LNCAP (cell line): Measurements from ENCODE around the gene SHH.

Experiments used
- CTCF ChIP-seq: fragments of 450-650 bp; IDR thresholded peaks from 2 replicates; pipeline ENCODE4 v1.5.1; 2017; ENCODE audit warnings: mild to moderate bottlenecking

SHH gene

DNA sequence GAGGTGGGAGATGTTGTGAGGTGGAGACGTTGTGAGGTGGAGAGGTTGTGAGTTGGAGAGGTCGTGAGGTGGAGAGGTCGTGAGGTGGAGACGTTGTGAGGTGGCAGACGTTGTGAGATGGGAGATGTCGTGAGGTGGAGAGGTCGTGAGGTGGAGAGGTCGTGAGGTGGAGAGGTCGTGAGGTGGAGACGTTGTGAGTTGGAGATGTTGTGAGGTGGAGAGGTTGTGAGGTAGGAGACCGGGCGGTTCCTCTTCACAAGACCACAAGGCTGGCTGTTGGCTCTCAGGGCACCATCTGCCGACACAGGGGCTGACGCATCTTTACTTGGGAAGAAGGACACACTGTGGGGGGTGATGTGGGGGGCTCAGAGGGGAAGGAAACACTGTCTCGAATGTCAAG, 34.7 kb upstream of the SHH start:
- TF ChIP-seq CTCF = no peak

DNA sequence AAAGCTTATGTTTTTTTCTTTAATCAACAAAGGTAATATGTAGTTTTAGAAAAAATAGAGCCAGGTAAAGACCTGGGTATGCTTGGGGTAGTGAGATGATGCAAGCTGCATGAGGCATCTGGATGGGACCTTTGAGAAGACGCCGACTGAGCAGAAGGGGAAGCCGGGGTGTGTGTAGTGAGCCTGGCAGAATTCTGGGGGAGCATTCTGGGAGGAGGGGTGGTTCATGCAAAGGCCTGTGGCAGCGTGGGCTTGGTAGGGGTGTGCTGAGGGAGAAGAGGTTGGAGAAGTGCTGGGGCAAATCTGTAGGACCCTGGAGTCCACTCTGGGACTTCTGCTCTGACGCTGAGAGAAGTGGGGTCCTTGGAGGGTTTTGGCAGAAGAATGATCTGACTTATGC, 33.9 kb upstream of the SHH start:
- TF ChIP-seq CTCF = no peak

GRCh38 chr7:155845226-155845625, 33.0 kb upstream of the SHH start:
- TF ChIP-seq CTCF = no peak

DNA sequence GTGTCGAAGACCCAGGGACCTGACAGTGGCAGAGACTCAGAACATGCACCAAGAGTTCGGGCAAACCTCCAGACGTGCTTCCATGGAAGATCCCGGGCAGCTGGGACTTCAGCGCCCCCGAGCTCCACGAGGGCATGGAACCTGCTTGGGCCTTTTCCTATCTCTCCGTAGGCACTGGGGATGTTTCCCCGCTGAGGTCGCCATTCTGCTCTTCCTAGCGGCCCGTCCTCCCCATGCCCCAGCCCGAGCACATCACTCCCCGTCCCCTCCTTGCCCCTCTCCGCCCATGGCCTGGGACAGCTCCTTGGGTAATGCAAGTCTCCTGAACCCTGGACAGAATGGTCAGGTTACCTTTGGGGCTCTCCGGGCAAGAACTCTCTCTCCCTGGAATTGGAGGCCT, 32.3 kb upstream of the SHH start:
- TF ChIP-seq CTCF = no peak

DNA sequence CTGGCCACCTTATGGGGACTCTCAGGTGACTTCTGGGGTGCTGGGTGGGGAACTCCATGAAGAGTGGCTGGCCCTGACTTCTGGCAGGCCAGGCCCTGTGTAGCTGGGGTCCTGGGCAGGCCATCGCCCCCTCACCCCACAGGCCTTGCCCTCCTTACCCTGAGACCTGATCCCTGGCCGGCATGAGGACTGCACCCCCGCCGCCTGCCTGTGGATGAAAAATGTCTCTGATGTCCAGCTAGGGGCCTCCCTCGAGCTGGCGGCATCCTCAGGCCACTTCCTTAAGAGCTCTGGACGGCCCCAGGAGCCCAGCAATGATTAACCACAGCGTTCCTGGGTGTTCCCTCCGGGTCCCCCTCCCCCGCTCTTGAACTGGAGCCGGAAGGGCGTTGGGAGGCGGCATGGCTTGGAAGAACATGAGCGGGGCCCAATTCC, 31.8 kb upstream of the SHH start:
- TF ChIP-seq CTCF = no peak

- TF ChIP-seq CTCF = no peak
These were observed 31.3 kb upstream of the SHH start for GRCh38 chr7:155843426-155844018.

DNA sequence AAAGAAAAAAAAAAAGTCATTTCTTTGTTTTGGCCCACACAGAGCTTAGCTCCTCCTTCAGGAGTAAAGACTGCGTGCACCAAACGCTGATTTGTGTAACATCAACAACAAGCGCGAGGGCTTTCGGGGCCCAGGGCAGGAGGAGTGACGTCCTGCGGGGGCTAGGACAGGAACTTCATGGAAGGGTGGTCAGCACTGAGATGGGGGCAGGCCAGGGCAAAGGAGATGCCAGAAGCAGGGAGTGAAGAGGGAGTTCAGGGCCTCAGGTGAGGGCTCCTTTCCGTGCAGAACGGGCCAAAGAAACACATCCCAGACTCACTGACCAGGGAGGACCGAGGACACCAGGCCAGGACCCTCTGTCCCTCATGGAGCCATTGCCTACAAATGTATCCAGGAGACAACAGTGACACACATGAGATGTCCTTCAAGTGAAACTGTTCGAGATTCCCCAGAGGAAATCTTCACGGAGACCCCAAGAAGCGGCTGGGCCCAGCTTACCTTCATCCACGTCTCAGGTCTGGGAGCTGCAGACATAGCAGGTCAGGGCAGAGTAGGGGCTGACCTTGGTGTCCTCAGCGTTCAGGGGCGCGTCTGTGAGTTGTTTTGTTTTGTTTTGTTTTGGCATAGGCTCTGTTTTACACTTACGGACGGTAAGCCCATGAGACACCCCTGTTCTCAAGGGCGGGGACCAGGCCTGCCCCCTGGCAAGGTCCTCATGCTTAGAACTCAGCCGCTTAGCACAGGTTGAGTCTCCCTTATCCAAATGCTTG, 30.4 kb upstream of the SHH start:
- no peak for TF ChIP-seq CTCF
